HUES6 (cell line): ENCODE data around the gene EEFSEC.

Experiments used
- H3K27ac ChIP-seq: 2 replicates; pipeline ENCODE4 v1.7.0; 2013; ENCODE audit warnings: low read depth, mild to moderate bottlenecking, low read length, inconsistent platforms
- H3K27me3 ChIP-seq: 2 replicates; pipeline ENCODE4 v1.6.1; 2013; ENCODE audit warnings: low read length; ENCODE audit not compliant: control insufficient read depth, insufficient read depth
- H3K36me3 ChIP-seq: 2 replicates; pipeline ENCODE4 v1.6.1; 2013; ENCODE audit warnings: low read length; ENCODE audit not compliant: control insufficient read depth, insufficient read depth
- H3K4me1 ChIP-seq: 2 replicates; pipeline ENCODE4 v1.6.1; 2013; ENCODE audit warnings: low read length; ENCODE audit not compliant: control insufficient read depth, insufficient read depth
- H3K4me3 ChIP-seq: 2 replicates; pipeline ENCODE4 v1.5.1; 2013; ENCODE audit warnings: low read depth, low read length
- H3K9ac ChIP-seq: one replicate; pipeline ENCODE4 v1.6.1; 2013; ENCODE audit warnings: mild to moderate bottlenecking, low read length
- H3K9me3 ChIP-seq: 2 replicates; pipeline ENCODE4 v1.6.1; 2013; ENCODE audit warnings: low read depth, low read length; ENCODE audit not compliant: control insufficient read depth, insufficient read depth

EEFSEC gene

GRCh38 chr3:128218548-128219257 is 65.4 kb downstream of the EEFSEC start:
- peaks cover 9% of the 10 kb centered on the region; the same call in 1 of the 2 replicates for H3K4me1 ChIP-seq
- H3K9ac ChIP-seq, result no peak overlapping the region
- no peak overlapping the region for H3K4me3 ChIP-seq
- peaks cover 17% of the 10 kb centered on the region for H3K9me3 ChIP-seq
- H3K27me3 ChIP-seq, result no peaks in the 10 kb centered on the region
- H3K27ac ChIP-seq, result no peak overlapping the region
- no peaks in the 10 kb centered on the region for H3K36me3 ChIP-seq

- Histone ChIP-seq H3K36me3 (no peaks in the 10 kb centered on the region), H3K9me3 (peaks cover 17% of the 10 kb centered on the region), H3K4me3 (no peak overlapping the region), H3K27ac (no peak overlapping the region), H3K27me3 (no peaks in the 10 kb centered on the region), H3K9ac (no peak overlapping the region), H3K4me1 (peaks cover 1% of the 10 kb centered on the region; the same call in 1 of the 2 replicates)
Observed at GRCh38 chr3:128221328-128221727, 68.0 kb downstream of the EEFSEC start.

DNA sequence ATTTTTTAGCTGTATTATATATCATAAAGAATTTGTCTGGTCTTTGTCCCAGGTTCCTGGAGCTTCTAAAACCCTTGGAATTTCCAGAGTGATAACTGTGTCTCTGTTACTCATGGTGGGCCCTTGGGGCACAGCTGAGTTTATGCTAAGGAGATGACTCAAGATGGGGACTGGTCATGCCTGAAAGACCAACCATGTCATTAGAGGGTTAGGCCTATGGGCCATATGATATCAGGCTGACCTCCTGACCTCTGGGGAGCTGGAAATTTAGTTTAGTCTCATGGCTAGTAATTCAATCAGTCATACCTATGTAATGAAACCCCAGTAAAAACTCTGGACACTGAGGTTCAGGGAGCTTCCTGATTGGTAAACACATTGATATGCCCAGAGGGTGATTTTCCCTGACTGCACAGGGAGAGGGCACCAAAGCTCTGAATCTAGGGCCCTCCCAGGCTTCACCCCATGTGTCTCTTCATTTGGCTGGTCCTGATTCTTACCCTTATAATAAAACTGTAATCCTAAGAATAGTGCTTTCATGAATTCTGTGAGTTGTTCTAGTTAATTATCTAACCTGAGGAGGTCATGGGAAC is 69.6 kb downstream of the EEFSEC start:
- H3K4me3 ChIP-seq, result no peak overlapping the region
- H3K9me3 ChIP-seq, result peaks cover 17% of the 10 kb centered on the region
- H3K36me3 ChIP-seq, result no peaks in the 10 kb centered on the region
- peaks cover 12% of the 10 kb centered on the region for H3K4me1 ChIP-seq
- H3K27me3 ChIP-seq, result no peaks in the 10 kb centered on the region
- H3K27ac ChIP-seq, result no peak overlapping the region
- no peak overlapping the region for H3K9ac ChIP-seq

DNA sequence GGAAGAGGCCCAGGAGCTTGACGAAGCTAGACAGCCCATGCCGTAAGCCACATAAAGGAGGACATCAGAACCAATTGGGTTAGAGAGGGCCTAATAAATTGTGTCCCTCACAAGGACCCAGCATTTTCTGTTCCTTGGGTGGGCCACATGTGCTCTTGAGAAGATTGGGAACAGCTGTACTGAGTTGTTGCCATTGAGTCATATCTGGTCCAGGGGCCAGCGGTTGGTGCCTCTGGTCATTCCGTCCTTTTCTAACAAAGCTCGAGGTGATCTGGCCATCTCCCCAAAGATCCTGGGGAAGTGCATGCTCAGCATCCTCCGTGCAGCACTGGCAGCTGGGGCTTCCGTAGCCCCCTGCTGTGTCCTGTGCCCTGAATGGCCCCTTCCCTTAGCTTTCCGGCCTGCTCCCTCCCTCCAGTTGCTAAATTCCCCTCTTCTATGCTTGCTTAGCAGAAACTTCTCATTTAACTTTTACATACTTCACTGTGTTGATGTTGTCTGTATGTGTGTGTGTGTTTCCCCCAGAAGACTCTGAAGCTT is 73.0 kb downstream of the EEFSEC start:
- no peak overlapping the region for H3K9ac ChIP-seq
- peaks cover 14% of the 10 kb centered on the region for H3K4me1 ChIP-seq
- no peaks in the 10 kb centered on the region for H3K27me3 ChIP-seq
- peaks cover 17% of the 10 kb centered on the region for H3K9me3 ChIP-seq
- no peak overlapping the region for H3K27ac ChIP-seq
- H3K4me3 ChIP-seq, result no peak overlapping the region
- H3K36me3 ChIP-seq, result no peaks in the 10 kb centered on the region

DNA sequence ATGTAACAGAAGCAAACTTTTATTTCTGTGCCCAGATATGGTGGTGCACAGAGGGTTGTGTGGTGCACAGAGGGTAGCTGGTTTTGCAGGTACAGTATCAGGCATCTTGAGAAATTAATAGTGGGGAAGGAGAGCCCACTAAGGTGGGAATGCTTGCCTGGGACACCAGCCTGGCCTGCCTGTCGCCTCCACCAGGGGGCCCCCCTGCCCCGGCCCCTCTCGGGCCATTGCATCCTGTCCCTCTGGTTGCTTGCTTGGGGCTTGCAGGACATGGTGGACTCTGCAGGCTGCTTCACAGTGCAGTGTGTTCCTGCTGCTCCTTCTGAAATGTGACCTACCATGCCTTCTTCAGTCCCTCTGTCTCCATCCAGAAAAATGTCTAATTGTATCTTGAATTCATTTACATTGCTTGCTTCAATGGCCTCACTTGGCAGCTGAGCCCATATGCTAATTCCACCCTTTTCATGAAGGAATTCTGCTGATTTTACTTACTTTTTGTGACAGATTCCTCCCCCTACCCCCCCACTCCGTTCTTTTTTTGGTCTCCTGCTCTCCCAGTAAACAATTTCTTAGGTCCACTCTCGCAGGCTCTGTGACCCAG is 73.6 kb downstream of the EEFSEC start:
- Histone ChIP-seq H3K27me3 (no peaks in the 10 kb centered on the region), H3K9me3 (peaks cover 17% of the 10 kb centered on the region)

DNA sequence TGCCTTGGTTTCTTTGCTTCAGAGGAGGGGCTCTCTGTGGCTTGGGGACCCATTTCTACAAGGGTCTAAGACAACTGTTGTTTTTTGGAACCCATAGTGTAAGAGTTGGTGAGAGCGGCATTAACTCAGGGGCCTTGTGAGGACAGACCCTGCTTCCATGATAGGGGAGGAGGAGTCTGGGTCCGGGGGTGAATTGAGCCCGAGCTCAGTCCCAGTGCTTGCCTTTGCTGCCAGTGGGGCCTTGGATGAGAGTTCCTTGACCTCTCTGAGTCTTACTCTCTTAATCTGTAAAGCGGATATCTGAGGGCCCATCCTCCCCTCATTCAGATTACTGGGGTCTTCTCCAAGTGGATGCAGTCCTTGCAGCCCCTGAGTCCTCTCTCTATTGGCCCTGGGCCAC is 74.2 kb downstream of the EEFSEC start:
- no peaks in the 10 kb centered on the region for H3K27me3 ChIP-seq
- peaks cover 11% of the 10 kb centered on the region for H3K9me3 ChIP-seq
- no peak overlapping the region for H3K4me3 ChIP-seq
- no peaks in the 10 kb centered on the region for H3K36me3 ChIP-seq
- no peak overlapping the region for H3K27ac ChIP-seq
- peaks cover 20% of the 10 kb centered on the region for H3K4me1 ChIP-seq
- no peak overlapping the region for H3K9ac ChIP-seq

More for the DNA sequence above, 73.6 kb downstream of the EEFSEC start:
- Histone ChIP-seq H3K4me1 (peaks cover 20% of the 10 kb centered on the region), H3K4me3 (no peak overlapping the region), H3K9ac (no peak overlapping the region), H3K27ac (no peak overlapping the region), H3K36me3 (no peaks in the 10 kb centered on the region)

- no peak overlapping the region for H3K9ac ChIP-seq
- H3K27ac ChIP-seq, result no peak overlapping the region
- H3K27me3 ChIP-seq, result no peaks in the 10 kb centered on the region
- H3K4me1 ChIP-seq, result peaks cover 23% of the 10 kb centered on the region
- H3K9me3 ChIP-seq, result peaks cover 2% of the 10 kb centered on the region; the same call in 1 of the 2 replicates
- no peaks in the 10 kb centered on the region for H3K36me3 ChIP-seq
- H3K4me3 ChIP-seq, result no peak overlapping the region
Observed at GRCh38 chr3:128228366-128228910, 75.2 kb downstream of the EEFSEC start.

GRCh38 chr3:128229106-128229857 is 76.0 kb downstream of the EEFSEC start:
- no peaks in the 10 kb centered on the region for H3K9me3 ChIP-seq
- no peaks in the 10 kb centered on the region for H3K36me3 ChIP-seq
- no peak overlapping the region for H3K9ac ChIP-seq
- H3K4me3 ChIP-seq, result no peak overlapping the region
- no peak overlapping the region for H3K27ac ChIP-seq
- peaks cover 23% of the 10 kb centered on the region for H3K4me1 ChIP-seq
- H3K27me3 ChIP-seq, result no peaks in the 10 kb centered on the region

DNA sequence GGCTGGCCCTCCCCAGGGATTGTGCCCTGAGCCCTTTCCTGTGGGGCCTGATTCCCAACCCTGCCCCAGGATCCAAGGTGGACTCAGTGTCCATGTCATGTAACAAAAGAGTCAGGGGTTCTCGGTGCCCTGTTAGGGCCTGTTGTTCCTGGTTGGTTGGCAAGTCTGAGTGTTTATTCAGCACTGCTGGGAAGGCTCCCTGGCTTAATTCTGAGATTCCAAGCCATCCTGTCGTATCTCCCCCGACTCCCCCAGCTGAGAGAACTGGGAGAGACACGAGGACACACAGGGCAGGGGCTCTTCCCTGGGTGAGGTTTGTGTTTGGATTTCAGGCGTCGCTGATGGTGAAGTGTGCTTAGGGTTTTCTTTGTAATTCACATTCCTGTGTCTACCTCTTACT is 78.3 kb downstream of the EEFSEC start:
- H3K9me3 ChIP-seq, result no peaks in the 10 kb centered on the region
- no peaks in the 10 kb centered on the region for H3K27me3 ChIP-seq
- peaks cover 19% of the 10 kb centered on the region for H3K4me1 ChIP-seq
- H3K9ac ChIP-seq, result no peak overlapping the region
- no peak overlapping the region for H3K4me3 ChIP-seq
- H3K27ac ChIP-seq, result no peak overlapping the region
- no peaks in the 10 kb centered on the region for H3K36me3 ChIP-seq

DNA sequence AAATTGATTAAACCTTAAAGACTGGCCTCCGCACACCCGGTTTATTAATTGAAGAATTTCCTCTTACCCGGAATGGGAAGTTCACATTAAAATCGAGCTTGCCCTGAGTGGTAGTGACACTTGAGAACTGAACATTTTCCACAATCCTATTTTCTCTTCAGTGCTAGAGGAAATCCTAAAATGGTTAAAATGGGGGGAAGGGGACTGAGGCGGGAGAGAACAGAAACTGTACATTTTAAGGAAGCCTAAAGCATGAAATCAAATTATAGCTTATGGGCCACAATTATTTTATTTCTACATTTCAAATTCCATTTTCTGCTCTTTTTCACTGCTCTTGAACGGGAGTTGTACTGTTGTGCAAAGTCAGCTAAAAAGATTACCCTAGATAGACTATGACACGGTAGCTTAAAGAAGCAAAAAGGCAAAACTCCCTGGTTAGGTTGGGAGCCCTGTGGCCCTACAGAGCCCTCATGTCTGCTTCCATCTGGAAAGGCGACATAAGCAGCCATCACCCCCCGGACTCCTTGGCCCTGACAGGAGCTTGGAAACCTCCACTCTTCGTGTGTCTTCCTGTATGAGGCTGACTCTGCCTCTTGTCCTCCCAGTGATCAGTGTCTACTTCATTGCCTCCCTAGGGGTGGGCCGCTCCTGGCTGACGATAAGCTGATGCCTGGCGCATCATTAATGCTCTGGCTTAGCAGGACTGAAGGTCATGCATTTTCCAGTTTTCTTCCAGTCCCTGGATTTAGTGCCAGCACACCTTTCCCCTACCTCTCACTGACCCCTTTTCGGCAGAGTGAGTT is 79.3 kb downstream of the EEFSEC start:
- peaks cover 11% of the 10 kb centered on the region for H3K4me1 ChIP-seq
- H3K36me3 ChIP-seq, result no peaks in the 10 kb centered on the region
- no peaks in the 10 kb centered on the region for H3K27me3 ChIP-seq
- no peak overlapping the region for H3K27ac ChIP-seq
- no peak overlapping the region for H3K4me3 ChIP-seq
- H3K9me3 ChIP-seq, result no peaks in the 10 kb centered on the region
- H3K9ac ChIP-seq, result no peak overlapping the region
